HepG2 (cell line): ENCODE results near the gene SPRED3. TPM values are rescaled to one million over a fixed set of nuclear protein-coding genes. Genes with fewer than 3 reads are reported as not detected.

Experiments used
- ATAC-seq: fragments of 200-7000 bp; cut with Tn5 transposase; 3 replicates; pipeline ENCODE4 v1.9.1; 2020; ENCODE audit warnings: mild to moderate bottlenecking, moderate library complexity
- BruUV-seq: library from RNA; stranded (reverse); fragments of 400-500 nt; replicated peaks from 2 replicates; lab custom pipeline; 2021; lab: Mats Ljungman, UMichigan
- CTCF ChIA-PET: fragments of 300-600 bp; formaldehyde crosslinking; extraction: SDS; loops from one replicate; lab custom pipeline; 2021; ENCODE audit warnings: low total read pairs, inconsistent platforms, low intra/inter-chr PET ratio; lab: Yijun Ruan, JAX
- POLR2A ChIA-PET: fragments of 350-600 bp; sonication (Branson Sonifier 250); formaldehyde crosslinking; loops from one replicate; lab custom pipeline; 2020; ENCODE audit warnings: antibody characterized with exemption, inconsistent platforms; lab: Yijun Ruan, JAX
- DNase-seq: peaks from one replicate; pipeline ENCODE4 v3.0.0-alpha.2; 2015; ENCODE audit warnings: low spot score
- FAIRE-seq: peaks from 3 replicates; lab custom pipeline; 2011; peaks lifted over from hg19 to GRCh38; lab: Jason Lieb, UNC
- H2AFZ ChIP-seq: one replicate; pipeline ENCODE4 v1.6.1; 2011; ENCODE audit warnings: low read length, inconsistent platforms
- H3K27ac ChIP-seq: fragments of 300-600 bp; 3 replicates; pipeline ENCODE4 v1.8.0; 2011; ENCODE audit warnings: mixed run types, mild to moderate bottlenecking, mixed read lengths, low read length, inconsistent platforms; ENCODE audit not compliant: insufficient read depth; ENCODE audit errors: extremely low read length
- H3K27me3 ChIP-seq, 2 experiments: fragments of 200-600 bp in 1 of 2; 2 replicates in 1 of 2; 3 replicates in 1 of 2; pipeline versions ENCODE4 v1.6.0 to v1.8.0; 2011; ENCODE audit warnings: low read length in 2 of 2, mild to moderate bottlenecking in 2 of 2, moderate library complexity in 2 of 2, inconsistent platforms in 1 of 2; ENCODE audit not compliant: insufficient read depth in 2 of 2, control insufficient read depth in 1 of 2
- H3K36me3 ChIP-seq, 2 experiments: fragments of 200-600 bp in 1 of 2; replicated peaks in 1 of 2; 2 replicates in 1 of 2; 3 replicates in 1 of 2; pipeline versions ENCODE4 v1.5.1 to v1.8.0; 2011; ENCODE audit warnings: low read length in 2 of 2, inconsistent platforms in 1 of 2; ENCODE audit not compliant: insufficient read depth in 2 of 2, control insufficient read depth in 1 of 2
- H3K4me1 ChIP-seq: 2 replicates; pipeline ENCODE4 v1.5.1; 2012; ENCODE audit warnings: low read length, inconsistent platforms; ENCODE audit not compliant: insufficient read depth
- H3K4me2 ChIP-seq: 2 replicates; pipeline ENCODE4 v1.6.0; 2011; ENCODE audit warnings: low read depth, low read length, inconsistent platforms
- H3K4me3 ChIP-seq, 3 experiments: fragments of 200-600 bp in 1 of 3; sonication (generic), shearing (Covaris generic) in 1 of 3; replicated peaks in 1 of 3; 2 replicates each; pipeline ENCODE4 v1.5.1; 2011 to 2016; ENCODE audit warnings: low read length in 3 of 3, inconsistent platforms in 2 of 3, low read depth in 2 of 3, mild to moderate bottlenecking in 2 of 3, control low read depth in 1 of 3, mixed read lengths in 1 of 3; ENCODE audit not compliant: insufficient read depth in 1 of 3
- H3K79me2 ChIP-seq: one replicate; pipeline ENCODE4 v1.6.1; 2011; ENCODE audit warnings: low read length, inconsistent platforms; ENCODE audit not compliant: insufficient read depth
- H3K9ac ChIP-seq: 2 replicates; pipeline ENCODE4 v1.6.0; 2011; ENCODE audit warnings: mild to moderate bottlenecking, low read depth, low read length, inconsistent platforms; ENCODE audit not compliant: insufficient read depth
- H3K9me3 ChIP-seq: 2 replicates; pipeline ENCODE4 v1.5.1; 2012; ENCODE audit warnings: mild to moderate bottlenecking, low read length
- H4K20me1 ChIP-seq: 2 replicates; pipeline ENCODE4 v1.6.0; 2011; ENCODE audit warnings: inconsistent platforms, mild to moderate bottlenecking, low read length, moderate library complexity; ENCODE audit not compliant: insufficient read depth
- IRF2 ChIP-seq: IDR thresholded peaks from 2 replicates; pipeline ENCODE4 v1.6.1; 2018; ENCODE audit warnings: missing genetic modification reagents, missing compliant biosample characterization
- NR0B2 ChIP-seq: sonication (generic); formaldehyde crosslinking; IDR thresholded peaks from 2 replicates; pipeline ENCODE4 v1.4.0; 2020; ENCODE audit warnings: mild to moderate bottlenecking, missing genetic modification reagents
- PAWR ChIP-seq: sonication (generic); formaldehyde crosslinking; IDR thresholded peaks from 2 replicates; pipeline ENCODE4 v1.4.0; 2020; ENCODE audit warnings: missing genetic modification reagents, mild to moderate bottlenecking, borderline replicate concordance
- RBM22 ChIP-seq: fragments of 200-400 bp; formaldehyde crosslinking; optimal IDR thresholded peaks from 2 replicates; pipeline ENCODE3; 2017; ENCODE audit warnings: mild to moderate bottlenecking, low read length, moderate library complexity
- ZBED4 ChIP-seq: sonication (generic); formaldehyde crosslinking; IDR thresholded peaks from 2 replicates; pipeline ENCODE4 v1.4.0; 2020; ENCODE audit warnings: missing genetic modification reagents, borderline replicate concordance
- ZFP91 ChIP-seq: sonication (generic); formaldehyde crosslinking; IDR thresholded peaks from 2 replicates; pipeline ENCODE4 v1.9.0; 2022; ENCODE audit warnings: missing genetic modification reagents, mild to moderate bottlenecking, borderline replicate concordance
- ZNF577 ChIP-seq: sonication (generic); formaldehyde crosslinking; IDR thresholded peaks from 2 replicates; pipeline ENCODE4 v1.4.0; 2020; ENCODE audit warnings: mild to moderate bottlenecking, low read depth, missing genetic modification reagents, borderline replicate concordance
- ZNF766 ChIP-seq: sonication (generic); formaldehyde crosslinking; IDR thresholded peaks from 2 replicates; pipeline ENCODE4 v1.5.0; 2020; ENCODE audit warnings: missing genetic modification reagents, borderline replicate concordance
- ZSCAN25 ChIP-seq: sonication (generic); formaldehyde crosslinking; IDR thresholded peaks from 2 replicates; pipeline ENCODE4 v1.8.0; 2022; ENCODE audit warnings: mild to moderate bottlenecking, missing genetic modification reagents
- ZZZ3 ChIP-seq: sonication (generic); formaldehyde crosslinking; IDR thresholded peaks from 2 replicates; pipeline ENCODE4 v1.4.0; 2020; ENCODE audit warnings: missing genetic modification reagents, mild to moderate bottlenecking, borderline replicate concordance
- WGBS: methylation state at CpG from one replicate; pipeline ENCODE4 v1.1.6; 2017; ENCODE audit warnings: low lambda C conversion rate; 5-methylcytosine and 5-hydroxymethylcytosine counted together
- in situ Hi-C: cut with HindIII; loops from 2 replicates; pipeline ENCODE4 v1.10.0; 2017; ENCODE audit warnings: low pct_unique_long_range_greater_than_20kb; ENCODE audit not compliant: extremely low pct_ligation_motif_present
- intact Hi-C: fragments of 100-400 bp; cut with micrococcal nuclease; formaldehyde crosslinking; loops from one replicate; pipeline ENCODE4 v1.10.0; 2022; ENCODE audit not compliant: unreplicated experiment
- polyA plus RNA-seq, 8 experiments: library from polyadenylated mRNA; depleted of rRNA in 3 of 8; stranded (reverse) in 7 of 8; unstranded in 1 of 8; fragments of >200 nt; fragmentation: Illumina TruSeq in 4 of 8; extraction: Trizol in 4 of 8; gene quantifications; 2 replicates each; pipeline versions ENCODE4 v1.2.1 to v1.2.3, GENCODE V29; 2011 to 2016; ENCODE audit warnings: low read depth in 4 of 8, missing spikeins in 1 of 8, mixed read lengths in 1 of 8; ENCODE audit not compliant: insufficient read depth in 1 of 8
- total RNA-seq, 5 experiments: library from RNA; depleted of rRNA; stranded (reverse); fragments of >200 nt; fragmentation: Illumina TruSeq; extraction: Trizol; gene quantifications; 2 replicates each; pipeline ENCODE4 v1.2.3, GENCODE V29; 2016; ENCODE audit warnings: low read depth in 1 of 5
- TF ChIP-seq, protein P1 (sequence below): sonication (generic); formaldehyde crosslinking; IDR thresholded peaks from 2 replicates; pipeline ENCODE4 v1.5.1; 2020; ENCODE audit warnings: missing genetic modification reagents, mild to moderate bottlenecking, borderline replicate concordance

SPRED3 gene
- total and polyA plus RNA-seq, 2 of the 13 experiments (the other 11 are each of a cell fraction or from before 2014, with no cell fraction given), result 0.15 to 0.17 TPM

DNA sequence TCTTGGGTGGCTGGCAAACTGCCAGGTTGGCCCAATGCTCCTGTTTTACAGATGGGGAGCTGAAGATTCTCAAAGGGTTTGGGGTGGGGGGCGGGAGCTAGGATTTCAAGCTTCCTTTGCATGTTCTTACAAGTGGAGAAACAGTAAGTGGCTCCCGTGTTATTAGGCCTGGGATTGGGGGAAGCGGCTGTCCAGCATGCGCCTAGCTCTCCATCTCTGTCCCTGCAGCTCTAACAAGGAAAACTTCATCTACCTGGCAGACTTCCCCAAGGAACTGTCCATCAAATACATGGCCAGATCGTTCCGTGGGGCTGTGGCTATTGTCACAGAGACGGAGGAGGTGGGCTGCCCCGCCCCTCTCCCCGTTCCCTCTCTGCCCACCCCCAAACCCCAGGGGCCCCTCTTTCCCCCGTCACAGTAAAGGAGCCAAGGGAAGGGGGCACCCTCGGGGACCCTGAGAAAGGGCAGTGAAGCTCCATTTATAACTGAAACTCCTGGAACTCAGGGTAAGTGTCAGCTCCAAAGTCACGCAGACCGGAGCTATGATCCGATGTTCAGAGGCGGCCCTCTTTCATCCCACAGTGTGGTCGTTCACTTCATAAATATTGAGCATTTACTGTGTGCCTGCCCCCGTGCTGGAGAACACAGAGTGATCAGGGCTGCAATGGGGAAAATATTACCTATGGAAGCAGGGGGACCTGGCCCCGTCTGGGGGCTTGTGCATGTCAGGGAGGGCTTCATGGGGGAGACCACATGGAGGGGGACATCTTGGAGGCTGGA lies 29.1 kb upstream of the SPRED3 start (continued):
- no peak for TF ChIP-seq ZBED4
- TF ChIP-seq ZSCAN25, result no peak
- TF ChIP-seq ZNF766 (CRISPR knock-in tag), result no peak

DNA sequence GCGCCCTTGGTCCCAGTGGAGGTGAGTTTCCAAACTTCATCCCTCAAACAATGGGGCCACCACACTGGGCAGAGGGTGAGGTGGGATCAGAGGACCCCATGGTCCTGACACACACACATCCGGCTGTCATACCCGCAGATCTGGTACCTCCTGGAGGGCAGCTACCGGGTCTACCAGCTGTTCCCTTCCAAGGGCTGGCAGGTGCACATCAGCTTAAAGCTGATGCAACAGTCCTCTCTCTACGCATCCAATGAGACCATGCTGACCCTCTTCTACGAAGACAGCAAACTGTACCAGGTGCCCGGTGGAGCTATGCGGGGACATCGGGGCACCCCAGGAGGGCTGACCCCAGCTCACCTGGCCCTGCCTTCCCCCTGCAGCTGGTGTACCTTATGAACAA lies 28.1 kb upstream of the SPRED3 start:
- no peaks in the 10 kb centered on the region for H3K9me3 ChIP-seq
- in situ Hi-C loops, result no loop called here
- WGBS, result 43% methylated on average over 4 of the region's 9 CpGs
- no peaks in the 10 kb centered on the region for H3K36me3 ChIP-seq
- H3K4me3 ChIP-seq, result no peak overlapping the region
- H3K79me2 ChIP-seq, result no peaks in the 10 kb centered on the region
- H3K4me2 ChIP-seq, result no peak overlapping the region
- no peak overlapping the region for H3K9ac ChIP-seq
- no peak overlapping the region for H3K27ac ChIP-seq
- peaks cover 16 to 52% of the 10 kb centered on the region in 2 experiments; a peak in 4 of 5 replicates for H3K27me3 ChIP-seq
- H2AFZ ChIP-seq, result no peak overlapping the region
- DNase-seq (no peak), ATAC-seq (no peak), FAIRE-seq (no peak)
- ChIA-PET CTCF (no interaction called here), POLR2A (interaction anchor here (1.4 to 2.2 kb wide), 2 partner anchors 14 to 24 kb away, joined by 3 to 6 read pairs; partner anchors contain the start of gene PSMD8)
- peaks cover 23% of the 10 kb centered on the region for H3K4me1 ChIP-seq
- no TSS peak for BruUV-seq
- H4K20me1 ChIP-seq, result no peaks in the 10 kb centered on the region
- TF ChIP-seq ZZZ3 (CRISPR knock-in tag) (no peak), IRF2 (CRISPR knock-in tag) (no peak), NR0B2 (no peak), RBM22 (no peak), PAWR (CRISPR knock-in tag) (no peak), ZNF577 (no peak), ZFP91 (CRISPR knock-in tag) (no peak)
- TF ChIP-seq, protein P1, sequence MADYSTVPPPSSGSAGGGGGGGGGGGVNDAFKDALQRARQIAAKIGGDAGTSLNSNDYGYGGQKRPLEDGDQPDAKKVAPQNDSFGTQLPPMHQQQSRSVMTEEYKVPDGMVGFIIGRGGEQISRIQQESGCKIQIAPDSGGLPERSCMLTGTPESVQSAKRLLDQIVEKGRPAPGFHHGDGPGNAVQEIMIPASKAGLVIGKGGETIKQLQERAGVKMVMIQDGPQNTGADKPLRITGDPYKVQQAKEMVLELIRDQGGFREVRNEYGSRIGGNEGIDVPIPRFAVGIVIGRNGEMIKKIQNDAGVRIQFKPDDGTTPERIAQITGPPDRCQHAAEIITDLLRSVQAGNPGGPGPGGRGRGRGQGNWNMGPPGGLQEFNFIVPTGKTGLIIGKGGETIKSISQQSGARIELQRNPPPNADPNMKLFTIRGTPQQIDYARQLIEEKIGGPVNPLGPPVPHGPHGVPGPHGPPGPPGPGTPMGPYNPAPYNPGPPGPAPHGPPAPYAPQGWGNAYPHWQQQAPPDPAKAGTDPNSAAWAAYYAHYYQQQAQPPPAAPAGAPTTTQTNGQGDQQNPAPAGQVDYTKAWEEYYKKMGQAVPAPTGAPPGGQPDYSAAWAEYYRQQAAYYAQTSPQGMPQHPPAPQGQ, result no peak
- TF ChIP-seq, all 625 proteins: peak for 0
- intact Hi-C loops, result no loop called here
